Endometrial microvascular endothelial cells (primary cell): ENCODE results near the gene GIGYF1. TPM values are rescaled to one million over a fixed set of nuclear protein-coding genes. Genes with fewer than 3 reads are reported as not detected.
"Not testable (repeated sequence)": the region's sequence is repeated elsewhere in the genome, so short reads cannot be mapped to it uniquely, and the experiment has no call there.

Experiments used
- in situ Hi-C: cut with HindIII; loops from 2 replicates; pipeline ENCODE4 v1.10.0; 2017; ENCODE audit warnings: low sequenced_read_pairs, low pct_unique_long_range_greater_than_20kb; ENCODE audit errors: inconsistent ontology term
- total RNA-seq: library from RNA; depleted of rRNA; stranded (reverse); fragments of >200 nt; gene quantifications from one replicate; pipeline ENCODE4 v1.2.3, GENCODE V29; 2015; ENCODE audit errors: inconsistent ontology term

Gene GIGYF1
- total RNA-seq, 1 donor from 2014 or later, result 21.2 TPM

GRCh38 chr7:100676501-100677306 is 17.3 kb downstream of the GIGYF1 start:
- in situ Hi-C loops, result no loop called here

- in situ Hi-C loops, result no loop called here
Observed at GRCh38 chr7:100675581-100676350, 18.3 kb downstream of the GIGYF1 start.

GRCh38 chr7:100675105-100675451 is 19.0 kb downstream of the GIGYF1 start:
- in situ Hi-C loops, result no loop called here

- in situ Hi-C loops, result no loop called here
Observed at GRCh38 chr7:100674411-100675104, 19.5 kb downstream of the GIGYF1 start.

GRCh38 chr7:100673942-100674410 is 20.1 kb downstream of the GIGYF1 start:
- in situ Hi-C loops, result no loop called here

- in situ Hi-C loops, result no loop called here
Observed at GRCh38 chr7:100673302-100673941, 20.6 kb downstream of the GIGYF1 start, which contains the start of gene GNB2. Gene GNB2, plus strand, starts transcription at chr7:100673740. Its CDS starts 2,526 bp downstream, at chr7:100676266.

- in situ Hi-C loops, result no loop called here
Observed at GRCh38 chr7:100671353-100672327, 22.4 kb downstream of the GIGYF1 start.

- in situ Hi-C loops, result no loop called here
Observed at GRCh38 chr7:100670074-100670473, 24.0 kb downstream of the GIGYF1 start.

- in situ Hi-C loops, result not testable (repeated sequence)
Observed at GRCh38 chr7:100669106-100669505, 24.9 kb downstream of the GIGYF1 start.

GRCh38 chr7:100668069-100668449 is 26.0 kb downstream of the GIGYF1 start:
- in situ Hi-C loops, result no loop called here

- in situ Hi-C loops, result no loop called here
Observed at GRCh38 chr7:100667331-100668068, 26.6 kb downstream of the GIGYF1 start.

GRCh38 chr7:100665168-100665726 is 28.8 kb downstream of the GIGYF1 start:
- in situ Hi-C loops, result no loop called here

GRCh38 chr7:100662194-100662776 is 31.8 kb downstream of the GIGYF1 start:
- in situ Hi-C loops, result not testable (repeated sequence)

- in situ Hi-C loops, result no loop called here
Observed at GRCh38 chr7:100655908-100656674, 38.0 kb downstream of the GIGYF1 start, which contains the start of gene ACTL6B. Gene ACTL6B, minus strand, starts transcription at chr7:100656448. Its CDS starts 94 bp downstream, at chr7:100656354.

- in situ Hi-C loops, result no loop called here
Observed at GRCh38 chr7:100654908-100655831, 38.9 kb downstream of the GIGYF1 start.
